GM04504 (cell line): ENCODE measurements around the gene LRRC40.
"Not testable (repeated sequence)": the region's sequence is repeated elsewhere in the genome, so short reads cannot be mapped to it uniquely, and the experiment has no call there.

Experiments used
- DNase-seq: peaks from one replicate; pipeline ENCODE4 v3.0.0-alpha.2; 2012; ENCODE audit warnings: low read depth

LRRC40 gene

DNA sequence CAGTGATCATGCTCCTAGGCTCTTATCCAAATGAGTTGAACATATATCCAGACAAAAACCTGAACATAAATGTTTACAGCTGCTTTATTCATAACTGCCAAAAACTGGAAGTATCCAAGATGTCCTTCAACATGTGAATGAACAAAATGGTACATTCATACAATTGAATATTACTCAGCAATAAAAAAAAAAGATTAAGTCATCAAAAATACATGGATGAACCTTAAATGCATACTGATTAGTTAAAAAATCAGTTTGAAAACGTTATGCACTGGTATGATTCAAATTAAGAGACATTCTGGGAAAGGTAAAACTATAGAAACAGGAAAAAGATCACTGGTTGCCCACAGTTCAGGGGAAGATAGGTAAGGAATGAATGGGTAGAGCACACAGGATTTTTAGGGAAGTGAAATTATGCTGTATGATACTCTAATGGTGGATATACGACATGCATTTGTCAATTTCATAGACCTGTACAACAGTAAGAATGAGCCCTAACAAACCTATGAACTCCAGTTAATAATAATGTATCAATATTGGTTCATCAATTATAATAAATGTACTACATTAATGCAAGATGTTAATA is 3.1 kb downstream of the LRRC40 start:
- no peak for DNase-seq

DNA sequence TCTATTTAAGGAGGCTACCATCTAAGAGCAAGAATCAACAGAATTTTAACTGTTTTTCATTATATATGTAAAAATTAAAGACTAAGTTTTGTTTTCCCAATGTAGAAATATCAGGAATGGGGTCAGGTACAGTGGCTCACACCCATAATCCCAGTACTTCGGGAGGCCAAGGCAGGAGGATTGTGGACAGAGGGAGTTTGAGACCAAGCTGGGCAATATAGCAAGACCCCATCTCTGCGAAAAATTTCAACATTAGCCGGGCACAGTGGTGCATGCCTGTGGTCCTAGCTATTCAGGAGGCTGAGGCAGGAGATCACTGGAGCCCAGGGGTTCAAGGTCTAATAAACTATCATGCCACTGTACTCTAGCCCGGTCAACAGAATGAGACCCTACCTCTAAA is 5.3 kb downstream of the LRRC40 start:
- DNase-seq: no peak

GRCh38 chr1:70196333-70196732 is 9.0 kb downstream of the LRRC40 start:
- no peak for DNase-seq

GRCh38 chr1:70195342-70195741 is 10.0 kb downstream of the LRRC40 start:
- DNase-seq: no peak

- DNase-seq: no peak
Measured at GRCh38 chr1:70194601-70195000, 10.8 kb downstream of the LRRC40 start.

DNA sequence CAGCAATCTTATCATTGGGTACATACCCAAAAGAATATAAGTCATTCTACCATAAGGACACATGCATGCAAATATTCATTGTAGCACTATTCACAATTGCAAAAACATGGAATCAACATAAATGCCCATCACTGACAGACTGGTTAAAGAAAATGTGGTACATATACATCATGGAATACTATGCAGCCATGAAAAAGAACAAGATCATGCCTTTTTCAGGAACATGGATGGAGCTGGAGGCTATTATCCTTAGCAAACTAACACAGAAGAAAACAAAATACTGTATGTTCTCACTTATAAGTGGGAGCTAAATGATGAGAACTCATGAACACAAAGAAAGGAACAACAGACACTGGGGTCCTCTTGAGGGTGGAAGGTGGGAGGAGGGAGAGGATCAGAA is 12.9 kb downstream of the LRRC40 start:
- DNase-seq: not testable (repeated sequence)

DNA sequence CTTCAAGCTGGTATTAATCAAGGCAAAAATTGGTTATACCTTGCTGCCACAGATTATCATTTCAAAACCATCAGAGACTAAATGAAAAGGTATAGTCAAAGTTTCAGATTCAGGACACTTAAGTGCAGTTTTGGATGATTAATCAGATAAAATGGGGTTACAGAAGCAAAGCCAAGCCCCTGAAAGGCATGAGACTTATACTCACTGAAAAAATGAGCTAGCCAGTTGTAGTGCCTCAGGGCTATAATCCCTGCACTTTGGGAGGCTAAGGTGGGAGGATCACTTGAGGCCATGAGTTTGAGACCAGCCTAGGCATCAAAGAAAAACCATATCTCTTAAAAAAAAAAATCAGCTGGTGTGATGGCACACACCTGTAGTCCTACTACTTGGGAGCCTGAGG is 15.2 kb downstream of the LRRC40 start:
- no peak for DNase-seq

- DNase-seq: no peak
Measured at GRCh38 chr1:70188522-70188921, 16.9 kb downstream of the LRRC40 start.

DNA sequence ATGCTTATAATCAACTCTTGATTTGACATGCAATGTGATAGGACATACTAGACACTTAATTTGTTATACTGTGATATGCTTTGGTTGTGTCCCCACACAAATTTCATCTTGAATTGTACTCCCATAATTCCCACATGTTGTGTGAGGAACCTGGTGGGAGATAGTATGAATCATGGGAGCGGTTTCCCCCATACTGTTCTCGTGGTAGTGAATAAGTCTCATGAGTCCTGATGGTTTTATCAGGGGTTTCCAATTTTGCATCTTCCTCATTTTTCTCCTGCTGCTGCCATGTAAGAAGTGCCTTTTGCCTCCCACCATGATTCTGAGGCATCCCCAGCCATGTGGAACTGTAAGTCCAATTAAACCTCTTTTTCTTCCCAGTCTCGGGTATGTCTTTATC is 20.2 kb downstream of the LRRC40 start:
- not testable (repeated sequence) for DNase-seq

GRCh38 chr1:70171512-70171911 is 33.9 kb downstream of the LRRC40 start:
- DNase-seq: no peak

DNA sequence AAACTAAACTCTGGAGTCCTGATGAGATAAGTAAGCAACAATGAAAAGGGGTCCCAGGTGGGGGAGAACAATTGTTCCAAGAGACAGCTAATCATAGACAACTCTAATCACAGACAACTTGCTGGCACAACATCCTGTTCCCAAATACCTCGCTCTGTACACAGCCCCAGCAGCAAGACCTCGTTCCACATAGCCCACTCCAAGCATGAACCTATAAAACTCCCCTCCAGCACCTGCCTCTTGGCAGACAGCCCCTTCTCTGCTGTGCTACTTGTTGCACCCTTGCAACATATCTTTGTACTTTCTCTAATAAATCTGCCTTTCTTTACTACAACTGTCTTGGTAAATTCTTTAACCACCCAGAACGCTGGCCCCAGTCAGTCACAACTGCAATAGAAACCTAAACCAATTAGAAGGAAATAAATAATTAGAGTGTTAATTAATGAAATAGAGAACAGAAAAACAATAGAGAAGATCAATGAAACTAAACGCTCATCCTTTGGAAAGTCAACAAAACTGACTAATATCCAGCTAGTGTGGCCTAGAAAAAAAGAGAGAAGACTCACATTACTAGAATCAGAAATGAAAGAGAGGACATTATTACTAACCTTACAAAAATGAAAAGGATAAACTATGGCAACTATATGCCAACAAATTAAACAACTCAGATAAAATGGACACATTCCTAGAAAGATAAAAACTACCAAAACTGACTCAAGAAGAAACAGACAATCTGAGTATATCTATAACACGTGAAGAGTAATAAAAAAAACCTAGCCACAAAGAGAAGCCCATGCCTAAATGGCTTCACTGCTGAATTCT is 36.1 kb downstream of the LRRC40 start:
- no peak for DNase-seq

GRCh38 chr1:70168283-70168682 is 37.1 kb downstream of the LRRC40 start:
- no peak for DNase-seq

- DNase-seq: no peak
Measured at GRCh38 chr1:70164350-70164749, 41.0 kb downstream of the LRRC40 start.

DNA sequence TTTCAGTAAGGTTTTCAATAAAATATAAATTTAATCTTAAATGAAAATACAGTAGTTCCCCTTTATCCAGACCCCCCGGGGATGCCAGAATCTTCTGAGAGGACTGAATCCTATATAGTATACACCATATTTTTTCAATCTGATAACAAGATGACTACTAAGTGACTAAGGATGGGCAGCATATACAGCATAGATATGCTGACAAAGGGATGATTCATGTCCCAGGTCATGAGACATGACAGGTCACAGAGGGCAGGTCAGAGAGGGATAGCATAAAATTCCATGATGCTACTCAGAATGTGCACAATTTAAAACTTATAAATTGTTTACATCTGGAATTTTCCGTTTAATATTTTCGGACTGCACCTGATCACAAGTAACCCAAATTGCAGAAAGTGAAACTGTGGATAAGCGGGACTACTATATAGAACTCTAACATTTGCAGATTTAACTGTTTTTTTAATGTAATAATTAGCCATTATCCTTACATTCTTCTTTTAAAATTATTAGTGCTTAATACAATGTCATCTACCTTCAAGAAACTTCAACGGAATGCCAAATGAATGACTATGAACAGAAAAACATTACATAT is 48.8 kb downstream of the LRRC40 start:
- DNase-seq: no peak

GRCh38 chr1:70153739-70154138 is 51.6 kb downstream of the LRRC40 start:
- no peak for DNase-seq

- DNase-seq: no peak
Measured at GRCh38 chr1:70150444-70150843, 54.9 kb downstream of the LRRC40 start.

DNA sequence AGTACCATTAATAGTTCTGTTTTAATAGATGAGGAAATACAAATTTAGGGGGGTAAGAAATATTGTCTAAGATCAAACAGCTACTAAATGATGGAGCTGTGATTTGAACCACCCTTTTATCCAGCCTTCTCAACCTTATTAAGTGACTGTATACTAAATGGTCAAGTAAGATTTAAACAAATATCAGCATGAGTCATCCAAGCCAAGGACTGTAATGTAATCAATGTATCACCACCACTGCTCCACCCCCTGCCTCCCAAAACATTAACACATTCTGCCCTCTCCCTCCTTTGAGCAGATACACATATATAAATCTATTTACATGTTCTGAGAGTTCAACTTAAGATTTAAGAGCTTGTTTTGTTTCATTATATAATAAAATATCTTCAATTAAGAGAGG is 58.9 kb downstream of the LRRC40 start:
- DNase-seq: no peak

DNA sequence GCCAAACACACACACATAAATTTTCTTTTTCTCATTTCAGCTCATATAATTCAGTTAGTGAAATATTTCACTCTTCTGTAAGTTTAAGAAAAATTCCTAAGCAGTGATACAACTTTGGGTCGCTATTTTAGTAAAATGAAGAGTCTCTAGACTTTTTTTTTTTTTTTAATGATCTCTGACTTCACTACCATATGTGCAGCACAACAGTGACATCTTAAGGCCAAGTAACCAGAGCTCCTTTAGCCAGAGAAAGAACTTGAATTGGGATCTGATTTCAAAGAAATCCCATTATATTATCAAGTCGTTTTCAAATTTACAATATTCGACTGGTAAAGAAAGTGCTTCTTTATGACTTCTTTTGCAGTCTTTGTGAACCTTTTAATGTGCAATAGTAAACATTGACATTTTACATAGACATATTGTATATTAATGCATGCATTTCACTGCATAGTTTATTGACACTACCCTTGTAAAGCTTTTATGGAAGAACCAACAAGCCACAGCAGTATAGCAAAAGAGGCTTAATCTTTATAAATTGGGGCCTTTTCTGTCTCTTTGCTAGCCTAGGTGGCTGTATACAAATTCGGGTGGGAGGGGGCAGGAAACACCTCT is 62.2 kb downstream of the LRRC40 start:
- DNase-seq: peak; percentile 38

DNA sequence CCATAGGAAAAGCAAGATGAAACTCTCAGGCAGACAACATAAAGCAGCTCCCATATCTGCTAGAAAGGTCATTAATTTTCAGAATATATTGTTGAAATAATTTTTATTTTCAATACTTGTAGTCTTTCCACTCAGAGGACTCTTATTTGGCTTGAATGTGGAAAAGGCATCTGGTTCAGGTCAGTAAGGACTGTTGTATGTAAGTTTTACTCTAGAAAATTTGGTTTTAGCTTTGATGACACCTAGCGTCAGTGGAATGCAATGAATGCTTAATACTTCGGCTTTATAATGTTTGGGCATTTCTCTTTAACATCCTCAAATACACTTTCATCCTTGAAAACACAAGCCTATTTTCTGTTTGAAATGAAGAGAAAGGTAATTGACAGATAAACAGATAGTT is 63.3 kb downstream of the LRRC40 start:
- no peak for DNase-seq

DNA sequence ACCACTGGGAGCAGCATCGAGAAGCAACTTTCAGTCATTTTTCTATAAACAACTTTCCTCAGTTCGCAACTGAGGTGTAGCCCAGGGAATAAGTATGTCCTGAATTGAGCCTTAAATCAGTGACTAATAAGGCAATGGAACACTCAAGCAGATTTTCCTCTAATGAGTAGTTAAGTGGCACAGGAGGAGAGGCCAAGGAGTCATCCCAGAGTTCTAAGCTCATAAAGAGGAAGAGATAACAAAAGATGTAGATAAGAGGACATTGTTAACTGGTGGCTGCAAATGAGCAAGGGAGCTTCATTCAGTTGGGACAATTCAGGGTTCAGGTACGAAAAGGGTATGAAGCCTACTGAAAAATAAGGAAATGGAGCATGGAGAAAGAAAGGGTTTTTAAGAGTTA is 64.5 kb downstream of the LRRC40 start:
- DNase-seq: no peak

DNA sequence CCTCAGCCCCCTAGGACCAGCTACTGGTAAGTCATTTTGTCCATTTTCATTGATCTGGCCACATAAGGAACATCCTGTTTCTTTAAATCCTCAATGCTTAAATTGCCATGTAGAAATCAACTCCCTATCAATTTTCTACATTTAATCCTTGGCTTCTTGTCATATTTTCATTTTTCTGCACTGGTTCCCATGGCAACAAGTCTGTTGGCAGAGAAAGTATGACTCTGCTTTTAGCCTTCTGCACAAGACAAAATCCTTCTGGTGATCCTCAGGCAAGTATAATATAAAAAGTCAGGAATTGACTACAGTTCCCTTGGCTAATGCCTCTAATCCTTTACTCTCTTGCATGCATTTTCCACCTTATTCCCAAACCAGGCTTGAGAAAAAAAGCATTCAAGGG is 65.0 kb downstream of the LRRC40 start:
- DNase-seq: peak; percentile 65

GRCh38 chr1:70134148-70134547 is 71.2 kb downstream of the LRRC40 start:
- no peak for DNase-seq

- DNase-seq: no peak
Measured at GRCh38 chr1:70117046-70117445, 88.3 kb downstream of the LRRC40 start.
